Measurements from ENCODE around the gene PTPRK. TPM values are rescaled to one million over a fixed set of nuclear protein-coding genes. Genes with fewer than 3 reads are reported as not detected.
"Not testable (repeated sequence)": the region's sequence is repeated elsewhere in the genome, so short reads cannot be mapped to it uniquely, and the experiment has no call there.

The PTPRK gene
- total RNA-seq, 4 donors from 2014 or later, result 20.0 to 64.2 (median 36.6) TPM

DNA sequence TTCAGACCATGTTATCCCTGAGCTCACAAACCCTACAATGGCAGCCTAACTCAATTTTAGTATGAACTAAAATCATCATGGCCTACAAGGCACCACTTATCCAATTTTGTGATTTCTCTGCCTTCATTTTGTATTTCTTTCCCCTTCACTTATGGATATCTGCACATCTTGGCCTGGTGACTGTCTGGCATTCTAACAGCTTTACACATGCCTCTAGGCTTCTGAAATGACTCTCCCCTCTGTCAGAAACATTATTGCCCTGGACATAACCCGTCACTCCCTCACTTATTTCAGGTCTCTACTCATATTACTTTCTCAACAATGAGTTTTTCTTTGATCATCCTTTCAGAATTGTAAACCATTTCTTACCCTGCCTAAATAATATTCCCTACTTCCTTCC is 530.3 kb downstream of the PTPRK start:
- H3K36me3 ChIP-seq, result no peaks in the 10 kb centered on the region
- TF ChIP-seq, protein P1, sequence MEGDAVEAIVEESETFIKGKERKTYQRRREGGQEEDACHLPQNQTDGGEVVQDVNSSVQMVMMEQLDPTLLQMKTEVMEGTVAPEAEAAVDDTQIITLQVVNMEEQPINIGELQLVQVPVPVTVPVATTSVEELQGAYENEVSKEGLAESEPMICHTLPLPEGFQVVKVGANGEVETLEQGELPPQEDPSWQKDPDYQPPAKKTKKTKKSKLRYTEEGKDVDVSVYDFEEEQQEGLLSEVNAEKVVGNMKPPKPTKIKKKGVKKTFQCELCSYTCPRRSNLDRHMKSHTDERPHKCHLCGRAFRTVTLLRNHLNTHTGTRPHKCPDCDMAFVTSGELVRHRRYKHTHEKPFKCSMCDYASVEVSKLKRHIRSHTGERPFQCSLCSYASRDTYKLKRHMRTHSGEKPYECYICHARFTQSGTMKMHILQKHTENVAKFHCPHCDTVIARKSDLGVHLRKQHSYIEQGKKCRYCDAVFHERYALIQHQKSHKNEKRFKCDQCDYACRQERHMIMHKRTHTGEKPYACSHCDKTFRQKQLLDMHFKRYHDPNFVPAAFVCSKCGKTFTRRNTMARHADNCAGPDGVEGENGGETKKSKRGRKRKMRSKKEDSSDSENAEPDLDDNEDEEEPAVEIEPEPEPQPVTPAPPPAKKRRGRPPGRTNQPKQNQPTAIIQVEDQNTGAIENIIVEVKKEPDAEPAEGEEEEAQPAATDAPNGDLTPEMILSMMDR (IDR thresholded peaks at IDR 0.05), result no peak
- TF ChIP-seq POLR2A (IDR thresholded peaks at IDR 0.05), result no peak
- no peak for DNase-seq
- no peaks in the 10 kb centered on the region for H3K9me3 ChIP-seq
- H3K27ac ChIP-seq, result no peak overlapping the region
- no peak overlapping the region for H3K4me3 ChIP-seq
- H3K27me3 ChIP-seq, result no peaks in the 10 kb centered on the region
- no peaks in the 10 kb centered on the region for H3K4me1 ChIP-seq
- intact Hi-C loops (cut with DNase I; ENCODE audit: low total_unique reads), result no loop called here

DNA sequence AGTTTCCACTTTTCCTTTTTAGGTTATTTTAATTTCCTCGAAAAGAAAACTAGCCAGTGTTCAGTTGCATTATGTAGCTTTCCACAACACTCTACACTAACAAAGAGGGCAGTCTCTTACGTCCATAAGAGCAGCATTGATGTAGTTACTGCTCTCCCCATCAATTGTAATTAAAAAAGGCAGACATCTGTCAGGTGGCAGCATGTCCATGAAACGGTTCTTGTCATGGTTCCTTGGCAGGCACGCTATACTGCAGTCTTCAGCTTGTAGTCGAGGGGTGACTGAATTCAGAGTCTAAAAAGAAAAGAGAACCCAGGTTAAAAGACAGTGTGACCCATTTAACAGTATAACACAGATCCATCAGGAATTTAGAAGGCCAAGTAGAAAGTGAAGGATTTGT is 539.4 kb downstream of the PTPRK start:
- no peaks in the 10 kb centered on the region for H3K9me3 ChIP-seq
- DNase-seq, result no peak
- H3K27me3 ChIP-seq, result no peaks in the 10 kb centered on the region
- TF ChIP-seq POLR2A (IDR thresholded peaks at IDR 0.05), result no peak
- TF ChIP-seq, protein P1 (IDR thresholded peaks at IDR 0.05), result no peak
- H3K27ac ChIP-seq, result no peak overlapping the region
- H3K4me1 ChIP-seq, result no peaks in the 10 kb centered on the region
- H3K4me3 ChIP-seq, result no peak overlapping the region
- H3K36me3 ChIP-seq, result no peaks in the 10 kb centered on the region
- intact Hi-C loops (cut with DNase I; ENCODE audit: low total_unique reads), result no loop called here

DNA sequence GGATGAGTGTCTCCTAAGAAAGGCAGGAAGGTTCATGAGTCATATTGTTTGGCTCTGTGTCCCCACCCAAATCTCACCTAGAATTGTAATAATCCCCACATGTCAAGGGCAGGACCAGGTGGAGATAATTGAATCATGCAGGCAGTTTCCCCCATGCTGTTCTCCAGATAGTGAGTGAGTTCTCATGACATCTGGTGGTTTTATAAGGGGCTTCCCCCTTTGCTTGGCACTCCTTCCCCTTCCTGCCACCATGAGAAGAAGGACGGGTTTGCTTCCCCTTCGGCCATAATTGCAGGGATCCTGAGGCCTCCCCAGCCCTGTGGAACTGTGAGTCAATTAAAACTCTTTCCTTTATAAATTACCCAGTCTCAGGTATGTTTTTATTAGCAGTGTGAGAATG is 542.2 kb downstream of the PTPRK start:
- DNase-seq; H3K9me3 ChIP-seq; H3K4me1 ChIP-seq; H3K36me3 ChIP-seq; H3K27me3 ChIP-seq; H3K4me3 ChIP-seq; H3K27ac ChIP-seq; intact Hi-C loops (cut with DNase I; ENCODE audit: low total_unique reads): not testable (repeated sequence)

DNA sequence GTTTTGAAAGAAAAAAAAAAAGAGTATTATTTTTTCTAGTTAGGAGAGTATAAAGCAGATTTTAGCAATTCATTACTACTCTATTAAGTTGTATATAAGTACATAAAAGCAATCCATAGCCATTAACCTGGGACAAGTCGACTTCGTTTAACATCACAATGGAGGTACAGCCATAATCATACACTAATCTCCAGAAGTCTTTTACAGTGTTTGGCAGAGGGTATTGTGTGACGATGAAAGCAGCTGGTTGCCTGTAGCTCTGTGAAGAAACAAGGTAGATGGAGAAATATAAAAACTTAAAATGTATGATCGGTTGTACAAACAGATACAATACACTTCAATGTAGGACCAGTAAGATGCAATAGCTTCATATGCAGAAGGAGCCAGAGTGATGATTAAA is 543.6 kb downstream of the PTPRK start:
- intact Hi-C loops (cut with DNase I; ENCODE audit: low total_unique reads), result no loop called here
- no peak for DNase-seq
- Histone ChIP-seq H3K9me3 (no peaks in the 10 kb centered on the region), H3K4me3 (no peak overlapping the region), H3K27me3 (no peaks in the 10 kb centered on the region), H3K27ac (no peak overlapping the region), H3K4me1 (no peaks in the 10 kb centered on the region), H3K36me3 (no peaks in the 10 kb centered on the region)
- TF ChIP-seq, protein P1 (IDR thresholded peaks at IDR 0.05), result no peak
- no peak for TF ChIP-seq POLR2A (IDR thresholded peaks at IDR 0.05)

DNA sequence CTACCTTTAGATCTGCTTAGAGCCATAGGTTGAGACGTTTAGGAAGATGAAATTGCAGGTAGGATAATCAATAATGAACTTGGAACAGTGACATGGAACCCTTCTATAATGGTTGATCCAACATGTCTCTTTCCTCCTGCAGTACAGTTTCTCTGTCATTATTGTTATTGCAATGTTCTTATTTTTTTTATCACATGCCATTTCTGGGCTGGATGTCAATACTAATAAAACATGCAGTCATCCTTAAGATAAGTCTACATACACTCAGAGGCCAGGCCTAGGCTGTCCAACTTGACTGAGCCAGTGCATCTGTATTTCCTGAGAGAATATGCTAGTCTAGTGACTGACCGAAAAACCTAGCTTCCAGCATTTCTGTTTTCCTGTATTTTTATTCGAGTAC is 544.3 kb downstream of the PTPRK start:
- TF ChIP-seq POLR2A (IDR thresholded peaks at IDR 0.05), result no peak
- TF ChIP-seq, protein P1 (IDR thresholded peaks at IDR 0.05), result no peak
- H3K4me3 ChIP-seq, result no peak overlapping the region
- no peaks in the 10 kb centered on the region for H3K9me3 ChIP-seq
- H3K4me1 ChIP-seq, result no peaks in the 10 kb centered on the region
- no peak for DNase-seq
- no peaks in the 10 kb centered on the region for H3K36me3 ChIP-seq
- no peaks in the 10 kb centered on the region for H3K27me3 ChIP-seq
- intact Hi-C loops (cut with DNase I; ENCODE audit: low total_unique reads), result no loop called here
- H3K27ac ChIP-seq, result no peak overlapping the region

DNA sequence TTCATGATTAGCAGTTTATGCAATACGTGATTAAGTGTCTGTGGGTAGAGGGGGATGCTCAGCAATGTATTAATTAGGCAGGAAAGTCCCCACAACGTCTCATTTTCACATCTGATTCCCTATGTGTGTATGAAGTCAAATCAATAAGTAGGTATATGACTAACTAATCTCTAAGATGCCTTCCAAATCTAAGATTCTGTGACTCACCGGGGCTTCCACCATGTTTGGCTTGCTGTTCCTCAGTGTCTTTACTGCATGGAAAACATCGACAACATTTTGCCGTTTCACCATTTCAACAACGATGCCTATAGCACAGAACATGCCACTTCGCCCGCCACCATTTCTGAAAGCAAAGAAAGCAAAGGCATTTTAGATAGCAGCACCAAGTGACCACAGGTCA is 547.6 kb downstream of the PTPRK start:
- H3K27ac ChIP-seq, result no peak overlapping the region
- no peaks in the 10 kb centered on the region for H3K27me3 ChIP-seq
- H3K36me3 ChIP-seq, result no peaks in the 10 kb centered on the region
- no peak for DNase-seq
- intact Hi-C loops (cut with DNase I; ENCODE audit: low total_unique reads), result no loop called here
- TF ChIP-seq POLR2A (IDR thresholded peaks at IDR 0.05), result no peak
- TF ChIP-seq, protein P1 (IDR thresholded peaks at IDR 0.05), result no peak
- H3K4me3 ChIP-seq, result no peak overlapping the region
- no peaks in the 10 kb centered on the region for H3K9me3 ChIP-seq
- no peaks in the 10 kb centered on the region for H3K4me1 ChIP-seq
